ENCODE data around the gene SMG6. TPM values are rescaled to one million over a fixed set of nuclear protein-coding genes. Genes with fewer than 3 reads are reported as not detected.
A peak's percentile ranks its signal among the peaks of the same experiment; 100 is the strongest.

SMG6 gene
- polyA plus RNA-seq, 1 of the 3 experiments (the other 2 are of a cell fraction) = 15.7 TPM

DNA sequence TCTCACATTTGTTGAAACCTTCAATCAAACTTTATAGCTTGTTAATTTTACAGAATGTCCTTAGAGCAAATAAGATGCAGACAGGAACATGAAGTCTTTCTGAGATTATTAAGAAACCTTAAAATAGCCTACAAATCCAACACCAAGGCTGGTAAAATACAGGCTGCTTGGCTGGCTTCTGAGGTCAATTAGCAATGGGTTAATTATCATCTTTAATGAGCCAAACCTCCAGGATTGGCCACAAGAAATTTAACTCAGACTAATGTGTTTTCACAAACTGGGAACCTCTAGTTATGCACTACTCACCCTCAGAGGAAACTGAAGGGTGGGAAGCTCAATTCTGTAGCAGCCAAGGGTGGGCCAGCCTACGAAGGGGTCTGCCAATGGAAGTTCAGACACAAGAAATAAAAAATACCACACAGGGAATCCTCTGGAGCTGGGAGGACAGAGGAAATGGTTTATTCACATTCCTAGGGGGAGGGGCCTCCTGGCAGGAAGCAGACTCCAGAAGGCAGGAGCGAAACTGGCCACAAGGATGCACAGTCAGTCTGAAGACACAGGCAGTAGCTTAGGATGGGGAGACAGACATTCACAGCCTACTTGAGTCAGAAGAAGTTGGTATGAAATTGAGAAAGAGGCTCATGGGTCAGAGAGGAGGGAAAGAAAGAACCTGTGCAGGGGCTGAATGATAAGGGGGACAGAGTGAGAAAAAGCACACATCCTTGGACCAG lies 212.6 kb downstream of the SMG6 start (continued):
- TF ChIP-seq, protein P1, sequence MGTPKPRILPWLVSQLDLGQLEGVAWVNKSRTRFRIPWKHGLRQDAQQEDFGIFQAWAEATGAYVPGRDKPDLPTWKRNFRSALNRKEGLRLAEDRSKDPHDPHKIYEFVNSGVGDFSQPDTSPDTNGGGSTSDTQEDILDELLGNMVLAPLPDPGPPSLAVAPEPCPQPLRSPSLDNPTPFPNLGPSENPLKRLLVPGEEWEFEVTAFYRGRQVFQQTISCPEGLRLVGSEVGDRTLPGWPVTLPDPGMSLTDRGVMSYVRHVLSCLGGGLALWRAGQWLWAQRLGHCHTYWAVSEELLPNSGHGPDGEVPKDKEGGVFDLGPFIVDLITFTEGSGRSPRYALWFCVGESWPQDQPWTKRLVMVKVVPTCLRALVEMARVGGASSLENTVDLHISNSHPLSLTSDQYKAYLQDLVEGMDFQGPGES (IDR thresholded peaks at IDR 0.05; ENCODE audit: low read depth, low read length) = no peak
- TF ChIP-seq, protein P2, sequence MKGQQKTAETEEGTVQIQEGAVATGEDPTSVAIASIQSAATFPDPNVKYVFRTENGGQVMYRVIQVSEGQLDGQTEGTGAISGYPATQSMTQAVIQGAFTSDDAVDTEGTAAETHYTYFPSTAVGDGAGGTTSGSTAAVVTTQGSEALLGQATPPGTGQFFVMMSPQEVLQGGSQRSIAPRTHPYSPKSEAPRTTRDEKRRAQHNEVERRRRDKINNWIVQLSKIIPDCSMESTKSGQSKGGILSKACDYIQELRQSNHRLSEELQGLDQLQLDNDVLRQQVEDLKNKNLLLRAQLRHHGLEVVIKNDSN (IDR thresholded peaks at IDR 0.05; ENCODE audit: borderline replicate concordance, low read depth) = no peak
- TF ChIP-seq CHD2 (IDR thresholded peaks at IDR 0.05; ENCODE audit: low read length, partially characterized antibody) (no peak), FOXM1 (IDR thresholded peaks at IDR 0.05; ENCODE audit: low read depth) (no peak), RCOR1 (IDR thresholded peaks at IDR 0.05; ENCODE audit: low read length) (no peak), YY1 (IDR thresholded peaks at IDR 0.05; ENCODE audit: low read depth) (no peak), MXI1 (IDR thresholded peaks at IDR 0.05; ENCODE audit: low read depth, low read length) (no peak)
- TF ChIP-seq, protein P3, sequence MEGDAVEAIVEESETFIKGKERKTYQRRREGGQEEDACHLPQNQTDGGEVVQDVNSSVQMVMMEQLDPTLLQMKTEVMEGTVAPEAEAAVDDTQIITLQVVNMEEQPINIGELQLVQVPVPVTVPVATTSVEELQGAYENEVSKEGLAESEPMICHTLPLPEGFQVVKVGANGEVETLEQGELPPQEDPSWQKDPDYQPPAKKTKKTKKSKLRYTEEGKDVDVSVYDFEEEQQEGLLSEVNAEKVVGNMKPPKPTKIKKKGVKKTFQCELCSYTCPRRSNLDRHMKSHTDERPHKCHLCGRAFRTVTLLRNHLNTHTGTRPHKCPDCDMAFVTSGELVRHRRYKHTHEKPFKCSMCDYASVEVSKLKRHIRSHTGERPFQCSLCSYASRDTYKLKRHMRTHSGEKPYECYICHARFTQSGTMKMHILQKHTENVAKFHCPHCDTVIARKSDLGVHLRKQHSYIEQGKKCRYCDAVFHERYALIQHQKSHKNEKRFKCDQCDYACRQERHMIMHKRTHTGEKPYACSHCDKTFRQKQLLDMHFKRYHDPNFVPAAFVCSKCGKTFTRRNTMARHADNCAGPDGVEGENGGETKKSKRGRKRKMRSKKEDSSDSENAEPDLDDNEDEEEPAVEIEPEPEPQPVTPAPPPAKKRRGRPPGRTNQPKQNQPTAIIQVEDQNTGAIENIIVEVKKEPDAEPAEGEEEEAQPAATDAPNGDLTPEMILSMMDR (IDR thresholded peaks at IDR 0.05) = peak; percentile 46

DNA sequence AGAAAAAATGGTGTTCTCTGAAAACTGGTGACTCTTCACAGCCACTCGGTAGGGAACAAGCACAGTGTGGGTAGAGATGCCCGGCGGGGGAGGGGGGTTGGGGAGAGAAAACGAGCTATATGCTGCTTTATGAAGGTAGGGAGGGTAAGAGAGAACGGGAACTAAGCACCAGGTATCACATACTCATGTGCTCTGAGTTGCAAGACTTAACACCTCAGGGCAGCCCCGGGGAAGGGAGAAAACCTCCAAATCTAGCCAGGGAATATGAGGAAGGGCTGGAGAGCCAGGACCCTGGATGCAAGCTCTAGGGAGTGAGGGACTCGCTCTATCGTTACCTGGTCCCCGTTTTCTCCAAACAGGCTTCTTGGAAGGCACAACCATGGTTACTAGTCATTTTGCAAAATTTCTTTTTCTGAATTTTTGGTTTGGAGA lies 213.4 kb downstream of the SMG6 start:
- CTCF ChIA-PET = interaction anchor here (0.5 to 3.0 kb wide), 9 partner anchors 11 to 154 kb away, joined by 3 to 20 read pairs (median 3); partner anchors contain the start of gene HIC1
- peak overlapping the region in 1 of 2 experiments; percentile 78; a peak in 1 of 4 replicates for H3K27ac ChIP-seq (ENCODE audit: low read depth in 2 of 2, low read length in 1 of 2)

More for the DNA sequence above, 213.4 kb downstream of the SMG6 start:
- Histone ChIP-seq H3K36me3 (replicated peaks in 1 of 2; ENCODE audit: control insufficient read depth in 1 of 2, insufficient read depth in 2 of 2, low read length in 1 of 2) (no peaks in the 10 kb centered on the region), H3K4me1 (ENCODE audit: control insufficient read depth in 1 of 2, insufficient read depth in 2 of 2, low read depth in 1 of 2, low read length in 1 of 2) (peaks cover 30 to 58% of the 10 kb centered on the region in 2 experiments), H3K79me2 (ENCODE audit: insufficient read depth) (peaks cover 6% of the 10 kb centered on the region; the same call in 1 of the 2 replicates), H3K4me2 (peak overlapping the region; percentile 72; the same call in 1 of the 2 replicates), H3K27me3 (ENCODE audit: insufficient read depth) (no peaks in the 10 kb centered on the region), H3K4me3 (ENCODE audit: low read depth in 2 of 2, low read length in 1 of 2) (no peak overlapping the region), H3K9ac (no peak overlapping the region; the same call in 1 of the 2 replicates), H3F3A (replicated peaks; ENCODE audit: insufficient read depth) (peaks cover 20% of the 10 kb centered on the region), H4K20me1 (ENCODE audit: insufficient read depth) (no peaks in the 10 kb centered on the region), H3K9me3 (no peaks in the 10 kb centered on the region), H2AFZ (ENCODE audit: low read depth) (no peak overlapping the region), H3K9me2 (no peaks in the 10 kb centered on the region)
- no peak for DNase-seq
- TF ChIP-seq ELF1 (IDR thresholded peaks at IDR 0.05) (no peak), SIN3A (IDR thresholded peaks at IDR 0.05; ENCODE audit: borderline replicate concordance, low read depth, low read length) (no peak), FOXM1 (IDR thresholded peaks at IDR 0.05; ENCODE audit: low read depth) (no peak), SMC3 (IDR thresholded peaks at IDR 0.05; ENCODE audit: low read depth, low read length) (no peak), NFIC (IDR thresholded peaks at IDR 0.05; ENCODE audit: borderline replicate concordance) (no peak), RFX5 (IDR thresholded peaks at IDR 0.05; ENCODE audit: low read length) (no peak), EP300 (IDR thresholded peaks at IDR 0.05; ENCODE audit: borderline replicate concordance in 1 of 2, low read depth in 1 of 2, low read length in 1 of 2) (no peak), JUND (IDR thresholded peaks at IDR 0.05) (no peak), FOXJ3 (CRISPR knock-in tag; IDR thresholded peaks at IDR 0.05) (no peak)
- TF ChIP-seq, protein P3 (IDR thresholded peaks at IDR 0.05) = no peak
- 92% methylated on average over 9 of the region's 9 CpGs for WGBS (ENCODE audit: low lambda C conversion rate)
- POLR2A ChIA-PET = no interaction called here
